HepG2 (cell line): ENCODE measurements around the gene ERF. TPM values are rescaled to one million over a fixed set of nuclear protein-coding genes. Genes with fewer than 3 reads are reported as not detected.

Experiments used
- CBX5 ChIP-seq: sonication (generic); formaldehyde crosslinking; IDR thresholded peaks from 2 replicates; pipeline ENCODE4 v1.4.0; 2020; ENCODE audit warnings: missing genetic modification reagents, borderline replicate concordance
- MEIS2 ChIP-seq: sonication (generic); formaldehyde crosslinking; IDR thresholded peaks from 2 replicates; pipeline ENCODE4 v1.9.0; 2021; ENCODE audit warnings: mild to moderate bottlenecking, missing genetic modification reagents
- NR2F1 ChIP-seq, 2 experiments: fragments of 450-650 bp in 1 of 2; formaldehyde crosslinking in 1 of 2; IDR thresholded peaks; 2 replicates each; pipeline versions ENCODE4 v1.5.0 to v1.6.1; 2016 to 2020; ENCODE audit warnings: mild to moderate bottlenecking in 1 of 2, missing compliant biosample characterization in 1 of 2, missing genetic modification reagents in 1 of 2, moderate library complexity in 1 of 2
- TCF12 ChIP-seq, 2 experiments: fragments of 450-650 bp in 1 of 2; sonication (generic) in 1 of 2; formaldehyde crosslinking in 1 of 2; IDR thresholded peaks; 2 replicates each; pipeline versions ENCODE4 v1.6.1 to v1.8.0; 2017 to 2022; ENCODE audit warnings: antibody characterized with exemption in 1 of 2, mild to moderate bottlenecking in 1 of 2, missing genetic modification reagents in 1 of 2, moderate library complexity in 1 of 2
- TMF1 ChIP-seq: sonication (generic); formaldehyde crosslinking; IDR thresholded peaks from 2 replicates; pipeline ENCODE4 v1.8.1; 2022; ENCODE audit warnings: low read depth, missing genetic modification reagents
- ZNF205 ChIP-seq: IDR thresholded peaks from 2 replicates; pipeline ENCODE4 v1.6.1; 2018; ENCODE audit warnings: missing biosample characterization, missing genetic modification reagents
- ZNF264 ChIP-seq: sonication (generic); formaldehyde crosslinking; IDR thresholded peaks from 2 replicates; pipeline ENCODE4 v1.4.0; 2020; ENCODE audit warnings: missing genetic modification reagents
- ZNF33B ChIP-seq: sonication (generic); formaldehyde crosslinking; IDR thresholded peaks from 2 replicates; pipeline ENCODE4 v1.5.1; 2020; ENCODE audit warnings: mild to moderate bottlenecking, missing genetic modification reagents
- ZNF382 ChIP-seq: sonication (generic); formaldehyde crosslinking; IDR thresholded peaks from 2 replicates; pipeline ENCODE4 v1.5.0; 2020; ENCODE audit warnings: missing genetic modification reagents, mild to moderate bottlenecking, borderline replicate concordance
- ZNF501 ChIP-seq: sonication (generic); formaldehyde crosslinking; IDR thresholded peaks from 2 replicates; pipeline ENCODE4 v1.5.1; 2020; ENCODE audit warnings: mild to moderate bottlenecking, moderate library complexity, missing genetic modification reagents
- ZNF567 ChIP-seq: sonication (generic); formaldehyde crosslinking; IDR thresholded peaks from 2 replicates; pipeline ENCODE4 v1.8.1; 2023; ENCODE audit warnings: mild to moderate bottlenecking, missing genetic modification reagents, borderline replicate concordance
- ZNF644 ChIP-seq: IDR thresholded peaks from 2 replicates; pipeline ENCODE4 v1.6.1; 2016; ENCODE audit warnings: low read depth
- ZNF816 ChIP-seq: sonication (generic); formaldehyde crosslinking; IDR thresholded peaks from 2 replicates; pipeline ENCODE4 v1.8.0; 2022; ENCODE audit warnings: missing genetic modification reagents, mild to moderate bottlenecking, borderline replicate concordance
- ZNF839 ChIP-seq: sonication (generic); formaldehyde crosslinking; IDR thresholded peaks from 2 replicates; pipeline ENCODE4 v1.4.0; 2020; ENCODE audit warnings: missing genetic modification reagents, mild to moderate bottlenecking, borderline replicate concordance
- ZSCAN25 ChIP-seq: sonication (generic); formaldehyde crosslinking; IDR thresholded peaks from 2 replicates; pipeline ENCODE4 v1.8.0; 2022; ENCODE audit warnings: mild to moderate bottlenecking, missing genetic modification reagents
- ZZZ3 ChIP-seq: sonication (generic); formaldehyde crosslinking; IDR thresholded peaks from 2 replicates; pipeline ENCODE4 v1.4.0; 2020; ENCODE audit warnings: missing genetic modification reagents, mild to moderate bottlenecking, borderline replicate concordance
- polyA plus RNA-seq, 8 experiments: library from polyadenylated mRNA; depleted of rRNA in 3 of 8; stranded (reverse) in 7 of 8; unstranded in 1 of 8; fragments of >200 nt; fragmentation: Illumina TruSeq in 4 of 8; extraction: Trizol in 4 of 8; gene quantifications; 2 replicates each; pipeline versions ENCODE4 v1.2.1 to v1.2.3, GENCODE V29; 2011 to 2016; ENCODE audit warnings: low read depth in 4 of 8, missing spikeins in 1 of 8, mixed read lengths in 1 of 8; ENCODE audit not compliant: insufficient read depth in 1 of 8
- total RNA-seq, 5 experiments: library from RNA; depleted of rRNA; stranded (reverse); fragments of >200 nt; fragmentation: Illumina TruSeq; extraction: Trizol; gene quantifications; 2 replicates each; pipeline ENCODE4 v1.2.3, GENCODE V29; 2016; ENCODE audit warnings: low read depth in 1 of 5
- TF ChIP-seq, protein P1 (sequence below): IDR thresholded peaks from 2 replicates; pipeline ENCODE4 v1.6.1; 2016; ENCODE audit warnings: control low read depth
- TF ChIP-seq, protein P2 (sequence below): IDR thresholded peaks from 2 replicates; pipeline ENCODE4 v1.6.1; 2016; ENCODE audit warnings: mild to moderate bottlenecking, missing biosample characterization, missing genetic modification reagents
- TF ChIP-seq, protein P3 (sequence below): sonication (generic); formaldehyde crosslinking; IDR thresholded peaks from 2 replicates; pipeline ENCODE4 v1.5.0; 2020; ENCODE audit warnings: mild to moderate bottlenecking, missing genetic modification reagents
- TF ChIP-seq, protein P4 (sequence below): conservative IDR thresholded peaks from 2 replicates; pipeline ENCODE4 v1.6.1; 2018; ENCODE audit warnings: missing genetic modification reagents
- TF ChIP-seq, protein P5 (sequence below): sonication (generic); formaldehyde crosslinking; IDR thresholded peaks from 2 replicates; pipeline ENCODE4 v1.4.0; 2020; ENCODE audit warnings: mild to moderate bottlenecking, missing genetic modification reagents
- TF ChIP-seq, protein P6 (sequence below): sonication (generic); formaldehyde crosslinking; IDR thresholded peaks from 2 replicates; pipeline ENCODE4 v1.4.0; 2020; ENCODE audit warnings: missing genetic modification reagents
- TF ChIP-seq, protein P7 (sequence below): IDR thresholded peaks from 2 replicates; pipeline ENCODE4 v1.6.1; 2018; ENCODE audit warnings: missing genetic modification reagents

The ERF gene
- total and polyA plus RNA-seq, 2 of the 13 experiments (the other 11 are each of a cell fraction or from before 2014, with no cell fraction given), result 67.1 to 69.9 TPM

DNA sequence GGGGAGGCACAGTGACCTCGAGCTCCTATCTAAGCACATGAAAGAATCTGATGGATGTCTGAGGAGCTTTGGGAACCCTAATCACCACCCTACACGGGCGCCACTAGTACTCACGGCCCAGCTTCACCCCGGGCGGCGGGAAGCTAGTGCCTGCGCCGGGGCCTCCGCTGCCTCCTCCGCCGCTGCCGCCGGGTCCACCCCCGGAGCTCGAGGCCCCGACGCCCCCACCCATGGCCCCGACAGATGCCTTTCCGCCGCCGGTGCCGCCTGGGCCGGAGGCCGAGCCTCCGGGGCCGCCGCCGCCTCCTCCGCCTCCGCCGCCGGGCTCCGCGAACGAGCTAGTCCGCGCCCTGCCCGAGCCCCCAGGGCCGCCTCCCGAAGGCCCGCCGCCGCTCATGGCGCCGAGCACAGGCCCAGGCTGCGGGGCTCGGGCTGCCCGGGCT is 12.8 kb downstream of the ERF start (continued):
- TF ChIP-seq ZNF382 (CRISPR knock-in tag) (no peak), ZNF501 (CRISPR knock-in tag) (no peak), ZNF33B (CRISPR knock-in tag) (0 out of 2 replicates have a peak, but pooled peaks have one; percentile 6), ZNF264 (CRISPR knock-in tag) (no peak), NR2F1 (CRISPR knock-in tag; IDR thresholded peaks at IDR 0.05) (no peak), ZNF644 (CRISPR knock-in tag) (no peak), MEIS2 (CRISPR knock-in tag) (no peak), TCF12 (IDR thresholded peaks at IDR 0.05) (no peak), TCF12 (CRISPR knock-in tag; IDR thresholded peaks at IDR 0.05) (no peak), ZSCAN25 (CRISPR knock-in tag) (no peak), ZNF816 (no peak), CBX5 (CRISPR knock-in tag) (no peak), ZNF839 (no peak), ZNF567 (CRISPR knock-in tag) (no peak), ZNF205 (CRISPR knock-in tag) (no peak), ZZZ3 (CRISPR knock-in tag) (no peak), TMF1 (CRISPR knock-in tag) (no peak)
- TF ChIP-seq, protein P1, sequence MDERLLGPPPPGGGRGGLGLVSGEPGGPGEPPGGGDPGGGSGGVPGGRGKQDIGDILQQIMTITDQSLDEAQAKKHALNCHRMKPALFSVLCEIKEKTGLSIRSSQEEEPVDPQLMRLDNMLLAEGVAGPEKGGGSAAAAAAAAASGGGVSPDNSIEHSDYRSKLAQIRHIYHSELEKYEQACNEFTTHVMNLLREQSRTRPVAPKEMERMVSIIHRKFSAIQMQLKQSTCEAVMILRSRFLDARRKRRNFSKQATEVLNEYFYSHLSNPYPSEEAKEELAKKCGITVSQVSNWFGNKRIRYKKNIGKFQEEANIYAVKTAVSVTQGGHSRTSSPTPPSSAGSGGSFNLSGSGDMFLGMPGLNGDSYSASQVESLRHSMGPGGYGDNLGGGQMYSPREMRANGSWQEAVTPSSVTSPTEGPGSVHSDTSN, result no peak
- TF ChIP-seq, protein P2, sequence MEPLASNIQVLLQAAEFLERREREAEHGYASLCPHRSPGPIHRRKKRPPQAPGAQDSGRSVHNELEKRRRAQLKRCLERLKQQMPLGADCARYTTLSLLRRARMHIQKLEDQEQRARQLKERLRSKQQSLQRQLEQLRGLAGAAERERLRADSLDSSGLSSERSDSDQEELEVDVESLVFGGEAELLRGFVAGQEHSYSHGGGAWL (CRISPR knock-in tag), result no peak
- TF ChIP-seq, protein P3, sequence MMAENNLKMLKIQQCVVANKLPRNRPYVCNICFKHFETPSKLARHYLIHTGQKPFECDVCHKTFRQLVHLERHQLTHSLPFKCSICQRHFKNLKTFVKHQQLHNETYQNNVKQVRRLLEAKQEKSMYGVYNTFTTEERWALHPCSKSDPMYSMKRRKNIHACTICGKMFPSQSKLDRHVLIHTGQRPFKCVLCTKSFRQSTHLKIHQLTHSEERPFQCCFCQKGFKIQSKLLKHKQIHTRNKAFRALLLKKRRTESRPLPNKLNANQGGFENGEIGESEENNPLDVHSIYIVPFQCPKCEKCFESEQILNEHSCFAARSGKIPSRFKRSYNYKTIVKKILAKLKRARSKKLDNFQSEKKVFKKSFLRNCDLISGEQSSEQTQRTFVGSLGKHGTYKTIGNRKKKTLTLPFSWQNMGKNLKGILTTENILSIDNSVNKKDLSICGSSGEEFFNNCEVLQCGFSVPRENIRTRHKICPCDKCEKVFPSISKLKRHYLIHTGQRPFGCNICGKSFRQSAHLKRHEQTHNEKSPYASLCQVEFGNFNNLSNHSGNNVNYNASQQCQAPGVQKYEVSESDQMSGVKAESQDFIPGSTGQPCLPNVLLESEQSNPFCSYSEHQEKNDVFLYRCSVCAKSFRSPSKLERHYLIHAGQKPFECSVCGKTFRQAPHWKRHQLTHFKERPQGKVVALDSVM, result peak; percentile 38; the same call in 1 of the 2 replicates
- TF ChIP-seq, protein P4, sequence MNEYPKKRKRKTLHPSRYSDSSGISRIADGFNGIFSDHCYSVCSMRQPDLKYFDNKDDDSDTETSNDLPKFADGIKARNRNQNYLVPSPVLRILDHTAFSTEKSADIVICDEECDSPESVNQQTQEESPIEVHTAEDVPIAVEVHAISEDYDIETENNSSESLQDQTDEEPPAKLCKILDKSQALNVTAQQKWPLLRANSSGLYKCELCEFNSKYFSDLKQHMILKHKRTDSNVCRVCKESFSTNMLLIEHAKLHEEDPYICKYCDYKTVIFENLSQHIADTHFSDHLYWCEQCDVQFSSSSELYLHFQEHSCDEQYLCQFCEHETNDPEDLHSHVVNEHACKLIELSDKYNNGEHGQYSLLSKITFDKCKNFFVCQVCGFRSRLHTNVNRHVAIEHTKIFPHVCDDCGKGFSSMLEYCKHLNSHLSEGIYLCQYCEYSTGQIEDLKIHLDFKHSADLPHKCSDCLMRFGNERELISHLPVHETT (CRISPR knock-in tag), result no peak
- TF ChIP-seq, protein P5, sequence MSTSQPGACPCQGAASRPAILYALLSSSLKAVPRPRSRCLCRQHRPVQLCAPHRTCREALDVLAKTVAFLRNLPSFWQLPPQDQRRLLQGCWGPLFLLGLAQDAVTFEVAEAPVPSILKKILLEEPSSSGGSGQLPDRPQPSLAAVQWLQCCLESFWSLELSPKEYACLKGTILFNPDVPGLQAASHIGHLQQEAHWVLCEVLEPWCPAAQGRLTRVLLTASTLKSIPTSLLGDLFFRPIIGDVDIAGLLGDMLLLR (CRISPR knock-in tag), result 0 out of 2 replicates have a peak, but pooled peaks have one; percentile 5
- TF ChIP-seq, protein P6, sequence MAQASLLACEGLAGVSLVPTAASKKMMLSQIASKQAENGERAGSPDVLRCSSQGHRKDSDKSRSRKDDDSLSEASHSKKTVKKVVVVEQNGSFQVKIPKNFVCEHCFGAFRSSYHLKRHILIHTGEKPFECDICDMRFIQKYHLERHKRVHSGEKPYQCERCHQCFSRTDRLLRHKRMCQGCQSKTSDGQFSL, result no peak
- TF ChIP-seq, protein P7, sequence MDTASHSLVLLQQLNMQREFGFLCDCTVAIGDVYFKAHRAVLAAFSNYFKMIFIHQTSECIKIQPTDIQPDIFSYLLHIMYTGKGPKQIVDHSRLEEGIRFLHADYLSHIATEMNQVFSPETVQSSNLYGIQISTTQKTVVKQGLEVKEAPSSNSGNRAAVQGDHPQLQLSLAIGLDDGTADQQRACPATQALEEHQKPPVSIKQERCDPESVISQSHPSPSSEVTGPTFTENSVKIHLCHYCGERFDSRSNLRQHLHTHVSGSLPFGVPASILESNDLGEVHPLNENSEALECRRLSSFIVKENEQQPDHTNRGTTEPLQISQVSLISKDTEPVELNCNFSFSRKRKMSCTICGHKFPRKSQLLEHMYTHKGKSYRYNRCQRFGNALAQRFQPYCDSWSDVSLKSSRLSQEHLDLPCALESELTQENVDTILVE, result no peak
